Activated T-helper 1 cell treated with Interleukin-2 at 50 U/mL for 16 hours (primary cell): ENCODE measurements around the gene PPP1R16B.

Experiments
- DNase-seq: peaks from one replicate; pipeline ENCODE4 v3.0.0-alpha.2; 2020; ENCODE audit warnings: low read depth

Gene PPP1R16B

GRCh38 chr20:38805502-38805957, at the start of gene PPP1R16B:
TSS of gene PPP1R16B (plus strand) at chr20:38805697. CDS start at chr20:38835926, 30,229 bp downstream.
- DNase-seq, result peak; percentile 59

GRCh38 chr20:38757145-38757775, 48.2 kb upstream of the PPP1R16B start:
- no peak for DNase-seq

GRCh38 chr20:38759106-38759505, 46.4 kb upstream of the PPP1R16B start:
- DNase-seq, result no peak

GRCh38 chr20:38760978-38761377, 44.5 kb upstream of the PPP1R16B start:
- no peak for DNase-seq

GRCh38 chr20:38762174-38762573, 43.3 kb upstream of the PPP1R16B start:
- DNase-seq, result no peak

GRCh38 chr20:38763616-38764015, 41.9 kb upstream of the PPP1R16B start:
- DNase-seq, result no peak

GRCh38 chr20:38764567-38765318, 40.8 kb upstream of the PPP1R16B start:
- DNase-seq, result no peak

GRCh38 chr20:38766071-38766470, 39.4 kb upstream of the PPP1R16B start:
- no peak for DNase-seq

- no peak for DNase-seq
Measured at GRCh38 chr20:38769376-38770295, 35.9 kb upstream of the PPP1R16B start.

GRCh38 chr20:38770546-38770945, 35.0 kb upstream of the PPP1R16B start:
- DNase-seq, result no peak

- no peak for DNase-seq
Measured at GRCh38 chr20:38770970-38771369, 34.5 kb upstream of the PPP1R16B start.

- no peak for DNase-seq
Measured at GRCh38 chr20:38771621-38772020, 33.9 kb upstream of the PPP1R16B start.

GRCh38 chr20:38774167-38774566, 31.3 kb upstream of the PPP1R16B start:
- DNase-seq, result no peak

- no peak for DNase-seq
Measured at GRCh38 chr20:38776363-38776762, 29.1 kb upstream of the PPP1R16B start.

- no peak for DNase-seq
Measured at GRCh38 chr20:38779247-38780097, 26.0 kb upstream of the PPP1R16B start.

- no peak for DNase-seq
Measured at GRCh38 chr20:38782275-38782674, 23.2 kb upstream of the PPP1R16B start.

GRCh38 chr20:38787870-38788269, 17.6 kb upstream of the PPP1R16B start:
- DNase-seq, result no peak

GRCh38 chr20:38789503-38790199, 15.8 kb upstream of the PPP1R16B start:
- no peak for DNase-seq

- DNase-seq, result peak; percentile 17
Measured at GRCh38 chr20:38790200-38791053, 15.1 kb upstream of the PPP1R16B start.

- DNase-seq, result no peak
Measured at GRCh38 chr20:38791291-38791690, 14.2 kb upstream of the PPP1R16B start.
